ENCODE data around the gene FBF1.

The FBF1 gene

GRCh38 chr17:75959051-75959838 lies 18.4 kb upstream of the FBF1 start:
- TF ChIP-seq SNAI2 (CRISPR knock-in tag; IDR thresholded peaks at IDR 0.05) (no peak), ZC3H10 (CRISPR knock-in tag; IDR thresholded peaks at IDR 0.05) (no peak), TCF4 (CRISPR knock-in tag; IDR thresholded peaks at IDR 0.05; ENCODE audit: borderline replicate concordance) (no peak), RARB (CRISPR knock-in tag; IDR thresholded peaks at IDR 0.05) (no peak), OSR1 (CRISPR knock-in tag; IDR thresholded peaks at IDR 0.05) (no peak), PATZ1 (CRISPR knock-in tag; IDR thresholded peaks at IDR 0.05; ENCODE audit: borderline replicate concordance) (no peak), CSRNP3 (CRISPR knock-in tag; IDR thresholded peaks at IDR 0.05) (no peak), GLIS3 (CRISPR knock-in tag; IDR thresholded peaks at IDR 0.05) (no peak), ZNF565 (CRISPR knock-in tag; conservative IDR thresholded peaks at IDR 0.05; ENCODE audit: low read depth) (no peak), POU6F1 (CRISPR knock-in tag; IDR thresholded peaks at IDR 0.05; ENCODE audit: borderline replicate concordance, low read depth) (no peak), ARNTL (CRISPR knock-in tag; IDR thresholded peaks at IDR 0.05; ENCODE audit: borderline replicate concordance, low read depth) (no peak), TOX (CRISPR knock-in tag; IDR thresholded peaks at IDR 0.05; ENCODE audit: borderline replicate concordance) (no peak), ZFP30 (CRISPR knock-in tag; IDR thresholded peaks at IDR 0.05) (no peak), PPARA (CRISPR knock-in tag; IDR thresholded peaks at IDR 0.05; ENCODE audit: borderline replicate concordance) (no peak), CSDC2 (CRISPR knock-in tag; IDR thresholded peaks at IDR 0.05) (no peak), ISL1 (CRISPR knock-in tag; IDR thresholded peaks at IDR 0.05) (no peak), TSHZ2 (CRISPR knock-in tag; IDR thresholded peaks at IDR 0.05) (no peak), ZNF70 (CRISPR knock-in tag; IDR thresholded peaks at IDR 0.05) (no peak)
- ATAC-seq, result no peak

- ATAC-seq, result no peak; the same call in 2 of the 3 replicates
- TF ChIP-seq RARB (CRISPR knock-in tag; IDR thresholded peaks at IDR 0.05) (no peak), ZFP30 (CRISPR knock-in tag; IDR thresholded peaks at IDR 0.05) (no peak), TSHZ2 (CRISPR knock-in tag; IDR thresholded peaks at IDR 0.05) (no peak), ARNTL (CRISPR knock-in tag; IDR thresholded peaks at IDR 0.05; ENCODE audit: borderline replicate concordance, low read depth) (no peak), ZNF8 (CRISPR knock-in tag; IDR thresholded peaks at IDR 0.05) (no peak), ZNF70 (CRISPR knock-in tag; IDR thresholded peaks at IDR 0.05) (peak; percentile 75)
Observed at GRCh38 chr17:75950855-75951554, 10.2 kb upstream of the FBF1 start.
